GM18909 (cell line): ENCODE measurements around the gene INPP5A.
"Not testable (repeated sequence)": the region's sequence is repeated elsewhere in the genome, so short reads cannot be mapped to it uniquely, and the experiment has no call there.

Source experiments
- ATAC-seq: cut with Tn5 transposase; IDR thresholded peaks from one replicate; pipeline ENCODE4 v1.9.1; 2021; ENCODE audit warnings: mild to moderate bottlenecking; ENCODE audit not compliant: unreplicated experiment, poor library complexity

Gene INPP5A

DNA sequence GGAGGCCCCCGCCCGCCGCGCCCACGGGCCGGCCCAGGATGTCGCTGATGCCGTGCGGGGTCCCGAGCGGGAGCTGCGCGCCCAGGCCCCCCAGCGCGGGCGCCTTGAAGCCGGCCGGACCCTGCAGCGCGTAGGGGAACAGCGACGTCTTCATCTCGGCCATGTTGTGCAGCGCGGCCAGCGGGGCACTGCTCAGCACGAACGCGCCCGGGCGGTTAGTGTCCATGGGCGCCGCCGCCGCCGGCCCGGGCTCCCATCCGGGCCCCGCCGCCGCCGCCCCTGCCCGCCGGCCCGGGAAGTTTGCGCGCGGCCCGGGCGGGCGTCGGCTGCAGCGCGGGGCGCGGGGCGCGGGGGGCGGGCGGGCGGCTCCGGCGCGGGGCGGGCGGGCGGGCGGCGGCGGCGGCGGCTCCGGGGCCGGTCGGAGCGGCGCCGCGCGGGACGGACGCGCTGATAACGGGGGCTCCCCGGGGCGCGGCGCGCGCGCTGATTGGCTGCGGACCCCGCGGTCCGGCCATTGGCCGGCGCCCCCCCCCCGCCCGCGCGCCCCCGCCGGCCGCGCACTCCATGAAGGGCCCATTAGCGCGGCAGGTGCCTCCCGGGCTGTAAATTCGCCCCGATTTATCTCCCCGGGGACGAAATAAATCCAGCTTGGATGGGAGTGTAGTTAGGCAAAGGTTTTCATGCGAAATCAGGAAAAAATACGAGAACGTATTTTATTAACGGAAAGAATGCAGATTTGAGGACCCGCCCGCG, 248.3 kb downstream of the INPP5A start, which contains the start of gene NKX6-2:
Gene NKX6-2 (minus strand): TSS at position 425 of the 753 bp plus-strand sequence. CDS start 199 bp downstream, at position 226.
- ATAC-seq: no peak

DNA sequence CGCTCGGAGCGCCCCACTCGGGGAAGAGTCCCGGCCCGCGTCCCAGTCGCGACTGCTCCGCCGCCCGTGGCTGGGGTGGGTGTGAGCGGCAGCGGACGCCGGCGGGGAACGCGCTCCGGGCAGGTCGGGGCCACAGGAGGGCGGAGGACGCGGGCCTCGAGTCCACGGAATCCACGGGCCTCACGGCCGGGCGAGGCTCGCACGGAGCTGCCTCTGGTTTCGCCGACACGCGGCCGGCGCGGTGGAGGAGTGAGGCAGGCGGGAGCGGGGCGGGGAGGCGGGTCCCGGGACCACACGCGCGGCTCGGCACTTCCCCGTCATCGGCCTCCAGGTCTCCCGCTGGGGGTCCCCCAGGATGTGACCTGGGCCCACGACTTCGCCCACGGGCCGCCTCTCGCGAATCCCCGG, 248.9 kb downstream of the INPP5A start:
- ATAC-seq: no peak

DNA sequence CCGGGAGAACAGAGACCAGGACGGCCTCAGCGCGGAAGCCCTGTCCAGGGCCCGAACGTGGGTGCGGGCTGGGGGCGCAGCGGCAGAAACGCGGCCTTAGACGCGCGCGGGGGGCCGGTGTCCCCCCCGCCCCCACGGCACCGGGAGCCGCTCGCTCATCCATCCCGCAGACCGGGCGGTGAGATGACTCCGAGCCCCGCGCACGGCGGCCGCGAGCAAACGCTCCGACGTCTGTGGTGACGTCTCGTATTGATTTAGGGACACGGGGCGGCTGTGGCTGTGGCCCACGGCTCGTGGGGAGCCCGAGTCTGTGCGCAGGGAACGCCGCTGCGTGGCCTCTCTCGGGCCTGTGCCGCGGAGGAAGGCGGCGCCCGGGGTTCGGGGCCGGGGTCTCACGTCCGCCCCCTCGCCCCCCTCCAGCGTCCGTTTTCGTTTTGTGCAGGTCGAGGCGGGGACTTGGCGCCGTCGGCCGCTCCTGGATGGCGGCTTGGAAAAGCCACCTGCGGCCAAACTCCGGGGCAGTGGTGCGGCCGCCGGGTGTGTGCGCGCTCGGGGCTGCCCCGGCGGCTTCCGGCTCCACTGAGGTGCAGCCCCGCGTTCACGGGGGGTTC, 249.4 kb downstream of the INPP5A start:
- no peak for ATAC-seq

DNA sequence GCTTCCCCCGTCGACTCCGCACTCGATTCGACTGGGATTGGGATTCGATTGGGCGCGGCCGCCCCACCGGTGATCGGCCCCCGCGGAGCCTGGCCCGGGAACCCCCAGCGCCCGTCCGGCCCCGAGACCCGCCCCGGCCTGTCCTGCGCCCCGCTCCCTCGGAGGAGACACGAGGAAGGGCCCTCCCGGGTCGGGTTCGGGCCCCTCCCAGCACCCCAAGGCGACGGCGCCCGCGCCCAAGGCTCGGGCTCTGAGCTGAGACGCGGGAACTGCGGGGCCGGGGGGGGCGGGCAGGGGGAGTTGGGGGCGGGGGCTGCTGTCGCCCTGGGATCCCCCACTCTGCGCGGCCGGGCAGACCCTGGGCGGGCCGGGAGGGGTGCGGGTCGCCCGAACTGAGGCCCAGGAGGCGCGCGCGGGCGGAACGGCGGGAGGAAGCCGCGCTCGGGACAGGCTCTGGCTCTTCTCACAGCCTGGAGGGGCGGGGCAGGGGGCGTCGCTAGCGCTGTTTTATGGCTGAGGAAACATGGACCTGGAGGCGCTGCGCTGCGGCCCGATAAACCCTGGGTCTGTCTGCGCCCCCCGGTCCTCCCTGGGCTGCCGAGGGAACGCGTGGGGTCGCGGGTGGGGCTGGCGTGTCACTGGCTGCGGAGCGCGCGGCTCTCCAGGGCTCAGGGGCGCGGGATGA, 250.1 kb downstream of the INPP5A start:
- no peak for ATAC-seq

DNA sequence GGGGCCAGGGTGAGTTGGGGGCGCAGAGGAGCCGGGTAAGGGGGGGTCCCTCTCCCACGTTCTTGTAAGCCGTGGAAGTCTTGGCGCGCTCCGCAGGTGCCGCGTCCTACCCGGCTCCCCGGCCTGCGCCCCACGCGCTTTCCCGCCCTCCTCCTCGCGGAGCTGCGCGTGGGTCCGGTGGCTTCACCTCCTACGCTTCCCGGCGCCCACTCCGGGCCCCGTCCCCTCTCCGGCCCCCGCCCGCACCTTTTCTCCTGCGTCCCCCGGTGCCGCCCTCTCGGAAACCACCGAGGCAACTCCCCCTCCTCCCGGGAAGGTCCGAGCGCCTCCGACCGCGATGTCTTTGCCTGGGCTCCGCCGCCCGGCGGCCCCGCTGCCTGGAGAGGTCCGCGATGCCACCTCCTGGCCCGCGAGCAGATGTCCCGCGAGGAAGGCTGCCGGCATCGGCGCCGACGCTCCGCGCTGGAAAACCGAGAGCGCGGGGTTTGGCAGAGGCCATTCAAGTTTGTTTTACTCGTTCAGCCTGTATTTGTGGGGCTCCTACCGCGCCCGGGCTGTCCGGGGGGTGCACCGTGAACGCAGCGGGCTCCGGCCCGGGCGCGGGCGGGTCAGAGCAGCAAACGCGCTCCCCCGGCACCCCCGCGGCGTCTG, 250.7 kb downstream of the INPP5A start:
- no peak for ATAC-seq

DNA sequence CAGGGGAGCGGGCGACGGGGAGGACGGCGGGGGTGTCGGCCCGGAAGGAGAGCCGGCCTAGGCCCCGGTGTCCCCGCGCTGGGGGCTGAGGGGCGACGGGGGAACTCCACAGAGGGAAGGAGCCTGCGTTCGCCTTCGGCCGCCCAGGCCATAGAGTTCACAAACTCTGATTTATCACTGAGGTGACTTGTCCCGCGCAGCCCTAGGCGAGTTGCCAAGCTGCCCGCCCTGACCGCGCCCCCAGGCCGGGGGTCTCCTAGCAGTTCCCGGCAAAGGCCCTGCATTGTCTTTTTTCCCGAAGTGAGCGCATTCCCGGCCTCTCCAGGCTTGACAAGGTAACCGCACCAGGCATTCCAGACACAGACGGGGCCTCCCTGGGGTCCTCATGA, 251.2 kb downstream of the INPP5A start:
- ATAC-seq: no peak

DNA sequence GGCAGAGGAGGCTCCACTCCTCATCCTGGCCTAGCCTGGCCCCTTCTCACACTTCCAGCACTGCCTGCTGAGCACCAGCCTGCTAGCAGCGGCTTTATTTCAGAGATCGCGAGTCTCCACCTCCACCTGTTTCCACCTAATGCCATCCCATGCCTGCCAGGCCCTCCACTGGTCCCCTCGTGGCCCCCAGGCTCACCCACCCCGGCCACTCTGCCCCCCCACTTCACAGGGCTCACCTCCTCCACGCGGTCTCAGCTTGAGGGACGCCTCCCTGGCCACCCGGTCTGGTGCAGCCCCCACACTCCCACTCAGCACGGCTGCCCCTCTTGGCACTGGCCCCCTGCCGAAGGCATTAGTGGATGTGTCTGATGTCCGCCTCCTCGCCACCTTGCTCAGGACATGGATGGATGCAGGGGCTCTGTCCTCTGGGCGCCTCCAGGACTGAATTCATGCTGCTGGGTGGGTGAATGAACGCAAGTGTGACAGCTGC, 252.1 kb downstream of the INPP5A start:
- no peak for ATAC-seq

DNA sequence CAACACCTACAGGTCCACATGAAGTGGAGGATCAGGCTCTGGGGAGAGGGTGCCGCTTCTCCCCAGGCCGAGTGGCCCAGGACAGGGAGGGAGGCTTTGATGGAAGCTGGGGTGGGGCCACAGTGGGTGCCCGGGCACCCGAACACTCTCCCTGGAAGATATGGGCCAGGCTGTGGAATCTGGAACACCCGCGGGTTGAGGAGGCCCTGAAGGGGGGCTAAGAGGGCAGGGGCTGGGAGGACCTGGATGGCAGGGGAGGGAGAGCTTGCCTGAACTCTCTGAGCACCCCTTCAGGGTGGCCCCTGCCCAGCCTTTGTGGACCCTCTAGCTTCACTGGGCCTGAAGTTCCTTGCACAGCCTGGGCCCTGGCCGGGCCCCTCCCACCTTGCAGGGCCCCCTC, 252.9 kb downstream of the INPP5A start:
- ATAC-seq: no peak

DNA sequence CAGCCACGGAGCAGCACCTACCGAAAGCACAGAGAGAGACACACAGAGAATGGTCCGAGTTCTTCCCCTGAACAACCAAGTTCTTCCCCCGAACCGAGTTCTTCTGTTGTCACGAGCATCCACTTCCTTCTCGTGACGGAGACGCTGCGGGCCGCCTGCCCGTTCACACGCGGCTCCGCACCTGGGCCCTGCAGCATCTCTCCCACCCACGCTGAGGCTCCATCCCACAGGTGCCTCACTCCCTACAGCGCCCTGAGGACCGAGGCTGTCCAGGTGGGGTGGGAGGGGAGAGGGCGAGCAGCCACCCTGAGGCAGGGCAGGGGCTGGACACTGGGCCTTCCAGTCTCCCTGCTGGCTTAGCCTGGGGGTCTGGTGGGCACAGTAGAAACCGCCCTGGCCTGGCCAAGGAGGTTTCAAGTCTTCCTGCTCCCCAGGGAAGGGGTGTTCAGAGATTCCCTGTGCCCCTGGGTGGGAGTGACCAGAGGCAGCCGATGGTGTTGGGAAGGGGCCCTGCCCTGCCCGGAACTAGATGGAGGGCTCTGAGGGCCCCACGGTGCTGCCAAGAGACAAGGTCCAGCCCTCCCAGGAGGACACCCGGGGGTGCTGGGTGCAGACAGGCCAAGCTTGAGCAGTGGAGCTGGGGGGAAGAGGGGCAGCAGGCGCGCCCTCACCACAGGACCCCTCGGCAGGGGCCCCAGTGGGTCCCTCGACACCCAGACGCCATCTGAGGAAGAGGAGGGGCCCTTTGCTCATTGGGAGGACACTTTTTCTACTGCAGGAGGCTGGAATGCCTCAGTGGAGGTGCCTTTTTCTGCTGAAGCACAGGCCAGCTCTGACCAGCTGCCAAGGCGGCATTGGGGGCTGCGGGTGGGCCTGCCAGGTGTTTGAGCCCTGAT, 253.6 kb downstream of the INPP5A start:
- no peak for ATAC-seq

DNA sequence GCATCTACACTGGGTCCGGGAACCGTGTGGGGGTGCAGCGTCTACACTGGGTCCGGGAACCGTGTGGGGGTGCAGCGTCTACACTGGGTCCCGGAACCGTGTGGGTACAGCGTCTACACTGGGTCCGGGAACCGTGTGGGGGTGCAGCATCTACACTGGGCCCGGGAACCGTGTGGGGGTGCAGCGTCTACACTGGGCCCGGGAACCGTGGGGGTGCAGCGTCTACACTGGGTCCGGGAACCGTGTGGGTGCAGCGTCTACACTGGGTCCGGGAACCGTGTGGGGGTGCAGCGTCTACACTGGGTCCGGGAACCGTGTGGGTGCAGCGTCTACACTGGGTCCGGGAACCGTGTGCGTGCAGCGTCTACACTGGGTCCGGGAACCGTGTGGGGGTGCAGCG, 254.5 kb downstream of the INPP5A start:
- ATAC-seq: not testable (repeated sequence)

DNA sequence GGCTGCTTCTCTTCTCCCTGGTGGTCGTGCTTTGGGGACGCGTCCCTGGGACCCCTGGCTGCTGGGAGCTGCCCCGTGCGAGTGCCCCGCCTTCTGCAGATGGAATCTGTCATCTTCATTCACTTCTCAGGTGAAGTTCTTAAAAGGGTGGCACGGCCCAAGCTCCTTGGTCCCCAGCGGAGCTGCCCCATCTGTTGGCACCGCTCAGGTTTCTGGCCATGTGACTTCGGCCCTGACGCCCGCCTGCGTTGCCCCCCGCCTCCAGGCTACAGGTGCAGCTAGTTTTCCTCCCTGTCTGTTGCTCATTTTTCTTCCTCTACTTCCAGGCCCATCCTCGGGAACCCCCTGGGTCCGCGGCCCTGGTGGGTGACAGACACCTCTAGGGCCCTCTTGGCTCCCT, 255.2 kb downstream of the INPP5A start:
- ATAC-seq: no peak

DNA sequence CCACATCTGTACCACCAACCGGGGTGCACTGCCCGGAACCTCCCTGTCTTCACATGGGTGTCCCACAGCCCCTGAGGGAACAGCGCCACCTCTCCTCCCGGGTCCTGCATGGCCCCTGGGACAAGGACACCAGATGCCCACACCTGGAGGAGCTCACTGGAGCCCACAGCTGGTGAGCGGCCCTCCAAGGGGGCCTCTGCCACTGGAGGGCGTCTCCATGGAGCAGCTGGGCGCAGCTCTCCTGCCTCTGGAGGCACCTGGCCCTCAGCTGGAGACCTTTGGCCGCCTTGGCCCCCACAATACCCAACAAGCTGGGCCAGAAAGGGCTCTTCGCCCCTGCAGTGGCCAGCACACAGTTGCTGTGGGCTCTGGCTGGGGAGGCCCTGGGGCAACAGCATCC, 255.6 kb downstream of the INPP5A start:
- ATAC-seq: no peak

DNA sequence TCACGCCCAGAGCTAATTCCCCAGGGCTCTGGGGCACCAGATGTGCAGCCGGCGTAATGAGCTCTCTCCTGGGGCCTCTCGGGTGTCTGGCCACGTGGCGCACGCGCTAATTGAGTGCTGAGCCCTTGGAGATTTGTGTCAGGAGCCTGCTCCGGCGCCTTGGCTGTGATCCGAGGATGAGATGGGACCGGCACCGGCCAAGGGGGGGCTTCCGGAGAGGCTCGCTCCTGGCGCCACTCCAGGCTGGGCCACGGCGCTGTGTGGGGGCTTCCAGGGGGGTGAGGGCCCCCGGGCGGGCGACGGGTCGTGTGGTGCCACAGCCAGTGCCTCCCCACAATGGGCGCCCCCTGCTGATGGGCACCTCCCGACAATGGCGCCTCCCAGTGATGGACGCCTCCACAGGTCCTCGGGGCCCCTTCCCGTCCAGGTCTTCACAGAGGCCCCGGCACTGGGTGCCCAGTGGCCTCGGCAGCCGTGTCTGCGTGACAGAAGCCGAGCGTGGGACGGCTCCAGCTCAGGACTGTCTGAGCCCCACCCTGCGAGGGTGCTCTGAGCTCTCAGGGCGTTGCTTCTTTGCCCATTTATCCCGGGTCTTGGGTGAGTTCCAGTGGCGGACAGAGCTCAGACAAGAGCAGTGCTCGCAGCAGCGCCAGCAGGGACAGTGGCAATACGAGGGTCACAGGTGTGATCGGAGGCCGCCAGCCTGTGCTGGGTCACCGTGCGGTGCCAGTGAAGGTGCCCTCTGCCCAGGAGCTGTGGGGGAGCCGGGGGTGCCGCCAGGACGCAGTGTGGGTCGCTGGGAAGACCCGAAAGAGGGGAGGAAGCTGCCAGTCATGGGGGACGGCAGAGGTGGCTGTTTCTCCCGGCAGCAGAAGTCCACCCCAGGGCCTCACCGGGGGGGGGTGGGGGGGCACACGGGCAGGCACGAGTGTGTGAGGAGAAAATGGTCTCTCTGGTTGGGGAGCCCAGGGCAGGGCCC, 256.6 kb downstream of the INPP5A start:
- ATAC-seq: no peak

DNA sequence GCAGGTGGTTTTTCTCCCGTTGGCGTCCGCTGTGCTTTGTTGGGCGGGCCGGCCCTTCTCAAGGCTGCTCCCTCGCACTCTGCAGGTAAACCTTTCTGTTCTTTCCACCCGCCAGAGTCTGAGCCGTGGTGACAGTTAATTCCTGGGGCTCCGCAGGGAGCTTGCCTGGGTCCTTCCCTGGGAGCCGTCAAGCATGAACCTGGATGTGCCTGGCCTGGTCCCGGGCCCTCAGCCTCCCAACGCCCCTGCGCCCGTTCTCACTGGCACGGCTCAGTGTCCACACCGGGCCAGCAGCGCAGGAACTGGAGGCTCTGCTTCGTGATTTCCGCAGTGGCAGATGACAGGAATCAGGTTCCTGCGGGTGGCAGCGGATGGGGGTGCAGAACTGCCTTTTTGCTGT, 259.3 kb downstream of the INPP5A start:
- ATAC-seq: no peak

DNA sequence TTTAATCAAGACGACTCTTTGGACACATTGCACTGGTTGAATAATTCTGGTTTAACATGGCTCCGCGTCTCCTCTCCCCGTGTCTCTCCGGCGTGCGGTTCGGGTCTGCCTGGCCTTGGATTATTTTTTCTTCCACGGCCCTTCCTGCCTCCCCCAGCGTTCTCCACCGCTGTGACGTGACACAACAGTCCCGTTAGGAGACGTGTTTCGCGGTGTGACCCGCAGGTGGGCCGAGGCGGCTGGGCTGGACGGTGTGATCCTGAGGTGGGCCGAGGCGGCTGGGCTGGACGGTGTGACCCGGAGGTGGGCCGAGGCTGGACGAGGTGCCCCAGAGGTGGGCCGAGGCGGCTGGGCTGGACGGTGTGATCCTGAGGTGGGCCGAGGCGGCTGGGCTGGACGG, 260.4 kb downstream of the INPP5A start:
- ATAC-seq: not testable (repeated sequence)

DNA sequence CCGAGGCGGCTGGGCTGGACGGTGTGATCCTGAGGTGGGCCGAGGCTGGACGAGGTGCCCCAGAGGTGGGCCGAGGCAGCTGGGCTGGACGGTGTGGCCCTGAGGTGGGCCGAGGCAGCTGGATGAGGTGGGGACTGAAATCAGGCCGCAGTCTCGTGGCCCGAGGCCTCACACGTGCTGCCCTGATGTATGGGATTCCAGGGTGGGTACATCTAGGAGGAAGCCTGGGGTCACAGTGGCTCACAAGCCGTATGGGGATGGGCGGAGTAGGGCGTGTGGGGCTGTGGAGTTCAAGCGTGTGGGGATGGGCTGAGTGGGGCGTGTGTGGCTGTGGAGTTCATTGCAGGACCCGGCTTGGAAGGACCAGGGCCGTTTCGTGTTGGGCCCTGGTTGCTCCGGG, 260.8 kb downstream of the INPP5A start:
- no peak for ATAC-seq

DNA sequence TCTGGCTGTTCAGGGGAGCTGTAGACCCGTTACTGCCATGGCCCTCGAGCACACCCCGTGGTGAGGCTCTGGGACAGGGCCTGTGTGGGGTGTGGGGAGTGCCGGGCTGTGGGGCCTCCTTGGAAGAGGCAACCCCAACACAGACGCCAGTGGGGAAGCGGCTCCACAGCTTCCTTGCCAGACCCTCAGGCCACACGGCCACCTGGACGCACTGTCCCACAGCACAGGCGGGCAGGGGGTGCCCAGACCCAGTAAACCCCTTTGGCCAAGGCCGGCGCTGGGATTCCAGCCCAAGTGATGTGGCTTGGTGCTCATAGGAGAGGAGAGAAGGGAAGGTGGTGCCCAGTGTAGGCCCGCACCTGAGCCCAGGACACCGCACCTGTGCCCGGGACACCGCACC, 261.3 kb downstream of the INPP5A start:
- ATAC-seq: no peak

DNA sequence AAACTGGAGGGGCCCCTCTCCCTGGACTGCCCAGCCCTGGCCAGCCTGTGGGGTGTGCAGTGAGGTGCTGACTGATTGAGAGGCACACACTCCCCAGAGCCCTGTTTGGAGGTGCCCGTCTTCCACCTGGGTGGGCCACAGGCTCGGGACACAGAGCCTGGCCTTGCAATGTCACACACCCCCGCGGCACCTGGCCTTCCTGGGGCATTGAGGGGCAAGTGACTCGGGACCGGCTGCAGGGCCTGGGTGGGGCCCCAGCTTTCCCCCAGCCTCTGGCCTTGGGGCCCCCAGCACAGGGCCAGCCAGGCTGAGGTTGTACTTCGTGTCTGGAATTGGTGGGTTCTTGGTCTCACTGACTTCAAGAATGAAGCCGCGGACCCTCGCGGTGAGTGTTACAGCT, 262.3 kb downstream of the INPP5A start:
- no peak for ATAC-seq

DNA sequence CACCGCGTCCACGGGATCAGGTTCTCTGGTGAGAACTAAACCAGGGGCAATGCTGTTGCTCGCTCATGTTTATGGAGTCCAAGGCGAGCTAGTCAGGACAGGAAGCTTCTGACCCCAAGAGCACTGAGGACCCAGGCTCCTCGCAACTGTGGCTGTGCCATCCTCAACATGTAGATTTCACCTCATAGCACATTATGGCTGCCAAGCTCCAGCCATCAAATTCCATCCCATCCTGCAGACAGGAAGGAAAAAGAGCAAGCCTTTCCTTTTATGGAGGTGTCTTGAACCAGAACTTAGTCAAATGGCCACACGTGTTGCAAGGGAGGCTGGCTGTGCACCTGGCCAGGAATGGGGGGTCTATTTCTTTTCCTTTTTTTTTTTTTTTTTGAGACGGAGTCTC, 264.5 kb downstream of the INPP5A start:
- no peak for ATAC-seq
